ENCODE results near the gene HNRNPF.
"Not testable (repeated sequence)": the region's sequence is repeated elsewhere in the genome, so short reads cannot be mapped to it uniquely, and the experiment has no call there.

Gene HNRNPF, protein sequence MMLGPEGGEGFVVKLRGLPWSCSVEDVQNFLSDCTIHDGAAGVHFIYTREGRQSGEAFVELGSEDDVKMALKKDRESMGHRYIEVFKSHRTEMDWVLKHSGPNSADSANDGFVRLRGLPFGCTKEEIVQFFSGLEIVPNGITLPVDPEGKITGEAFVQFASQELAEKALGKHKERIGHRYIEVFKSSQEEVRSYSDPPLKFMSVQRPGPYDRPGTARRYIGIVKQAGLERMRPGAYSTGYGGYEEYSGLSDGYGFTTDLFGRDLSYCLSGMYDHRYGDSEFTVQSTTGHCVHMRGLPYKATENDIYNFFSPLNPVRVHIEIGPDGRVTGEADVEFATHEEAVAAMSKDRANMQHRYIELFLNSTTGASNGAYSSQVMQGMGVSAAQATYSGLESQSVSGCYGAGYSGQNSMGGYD

DNA sequence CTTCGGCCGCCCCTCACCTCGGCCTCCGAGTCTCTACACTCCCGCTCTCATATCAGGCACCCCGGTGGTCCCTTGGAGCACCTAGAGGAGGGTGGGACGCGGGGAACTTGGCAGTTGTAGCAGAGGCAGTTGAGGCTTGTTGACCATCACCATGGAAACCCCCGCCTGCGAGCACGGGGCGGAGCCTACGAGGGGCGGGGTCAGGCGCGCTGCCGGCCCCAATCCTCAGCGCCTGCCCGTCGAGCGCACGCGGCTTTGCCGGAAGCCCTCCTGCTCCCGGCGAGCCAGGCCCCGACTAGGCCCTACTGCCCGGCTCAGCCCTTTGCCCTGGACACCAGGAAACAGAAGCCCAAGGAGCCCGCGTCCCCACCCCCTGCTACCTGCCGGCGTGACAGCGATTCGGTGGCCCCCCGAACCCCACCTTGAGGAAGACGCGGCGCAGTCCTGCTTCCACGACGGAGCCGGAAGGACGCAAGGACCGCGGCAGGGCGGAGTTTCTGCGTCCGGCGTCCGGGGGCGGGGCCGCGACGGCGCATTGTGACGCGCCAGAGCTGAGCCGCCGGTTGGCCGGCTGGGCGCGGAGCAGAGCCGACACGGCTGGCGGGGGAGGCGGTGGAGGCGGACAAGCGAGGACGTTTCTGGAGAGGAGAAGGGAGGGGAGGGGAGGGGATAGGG lies at the start of gene HNRNPF:
TSS of gene HNRNPF (minus strand) at position 477 of the 675 bp plus-strand sequence. CDS start 21,302 bp downstream, outside the sequence.
- peak; percentile 87 for DNase-seq (ENCODE audit: low read depth)

DNA sequence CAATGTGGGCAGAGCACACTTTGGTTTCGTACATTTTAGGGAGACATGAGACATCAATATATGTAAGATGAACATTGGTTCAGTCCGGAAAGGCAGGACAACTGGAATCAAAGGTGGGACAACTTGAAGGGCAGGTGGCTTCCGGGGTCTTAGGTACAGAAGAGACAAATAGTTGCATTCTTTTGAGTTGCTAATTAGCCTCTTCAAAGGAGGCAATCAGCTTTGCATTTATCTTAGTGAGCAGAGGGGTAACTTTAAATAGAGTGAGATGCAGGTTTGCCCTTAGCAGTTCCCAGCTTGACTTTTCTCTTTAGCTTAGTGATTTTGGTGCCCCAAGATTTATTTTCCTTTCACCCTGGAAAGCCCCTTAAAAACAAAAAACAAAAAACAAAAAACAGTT lies 49.2 kb upstream of the HNRNPF start:
- DNase-seq (ENCODE audit: low read depth) = no peak

DNA sequence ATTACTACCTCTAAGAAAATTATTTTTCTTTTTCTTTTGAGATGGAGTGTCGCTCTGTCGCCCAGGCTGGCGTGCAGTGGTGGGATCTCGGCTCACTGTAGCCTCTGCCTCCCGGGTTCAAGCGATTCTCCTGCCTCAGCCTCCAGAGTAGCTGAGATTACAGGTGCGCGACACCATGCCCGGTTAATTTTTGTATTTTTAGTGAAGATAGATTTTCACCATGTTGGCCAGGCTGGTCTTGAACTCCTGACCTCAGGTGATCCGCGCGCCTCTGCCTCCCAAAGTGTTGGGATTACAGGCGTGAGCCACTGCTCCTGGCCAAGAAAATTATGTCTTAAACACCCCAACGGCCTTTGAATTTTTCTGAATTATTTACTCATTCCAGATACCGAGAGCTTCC lies 47.6 kb upstream of the HNRNPF start:
- DNase-seq (ENCODE audit: low read depth) = not testable (repeated sequence)

DNA sequence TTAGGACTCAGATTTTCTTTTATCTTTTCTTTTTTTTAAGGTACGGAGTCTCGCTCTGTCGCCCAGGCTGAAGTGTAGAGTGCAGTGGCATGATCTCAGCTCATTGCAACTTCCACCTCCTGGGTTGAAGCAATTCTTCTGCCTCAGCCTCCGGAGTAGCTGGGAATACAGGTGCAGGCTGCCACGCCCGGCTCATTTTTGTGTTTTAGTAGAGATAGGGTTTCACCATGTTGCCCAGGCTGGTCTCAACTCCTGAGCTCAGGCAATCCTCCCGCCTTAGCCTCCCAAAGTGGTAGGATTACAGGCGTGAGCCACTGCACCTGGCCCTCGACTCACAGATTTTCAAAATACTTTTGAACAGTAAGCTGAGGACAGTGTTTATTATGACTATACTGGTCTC lies 45.0 kb upstream of the HNRNPF start:
- not testable (repeated sequence) for DNase-seq (ENCODE audit: low read depth)

DNA sequence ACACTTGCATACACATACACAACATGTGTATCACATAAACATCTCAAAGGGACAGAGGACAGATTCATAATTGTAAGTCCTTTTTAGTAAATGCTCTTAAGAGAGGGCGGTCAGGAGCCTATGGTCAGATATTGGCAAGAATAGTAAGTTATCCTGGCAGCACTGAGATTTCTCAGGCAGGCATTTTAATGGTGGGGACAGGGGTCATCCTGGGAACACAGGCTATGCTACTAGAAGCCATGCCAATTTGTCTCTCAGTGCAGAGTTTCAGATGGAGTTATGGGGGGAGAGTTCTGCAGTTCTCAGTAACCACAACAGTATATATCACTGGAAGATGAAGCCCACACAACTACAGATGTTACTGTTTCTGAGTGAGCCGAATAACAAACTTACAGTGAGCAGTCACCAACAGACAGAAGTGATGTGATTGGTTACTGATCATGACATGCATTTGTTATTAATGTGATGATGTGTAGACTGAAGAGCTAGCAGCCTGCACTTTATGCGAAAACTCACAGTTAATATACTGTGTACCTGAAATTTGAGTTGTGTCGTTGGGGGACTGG lies 44.4 kb upstream of the HNRNPF start:
- DNase-seq (ENCODE audit: low read depth) = no peak

DNA sequence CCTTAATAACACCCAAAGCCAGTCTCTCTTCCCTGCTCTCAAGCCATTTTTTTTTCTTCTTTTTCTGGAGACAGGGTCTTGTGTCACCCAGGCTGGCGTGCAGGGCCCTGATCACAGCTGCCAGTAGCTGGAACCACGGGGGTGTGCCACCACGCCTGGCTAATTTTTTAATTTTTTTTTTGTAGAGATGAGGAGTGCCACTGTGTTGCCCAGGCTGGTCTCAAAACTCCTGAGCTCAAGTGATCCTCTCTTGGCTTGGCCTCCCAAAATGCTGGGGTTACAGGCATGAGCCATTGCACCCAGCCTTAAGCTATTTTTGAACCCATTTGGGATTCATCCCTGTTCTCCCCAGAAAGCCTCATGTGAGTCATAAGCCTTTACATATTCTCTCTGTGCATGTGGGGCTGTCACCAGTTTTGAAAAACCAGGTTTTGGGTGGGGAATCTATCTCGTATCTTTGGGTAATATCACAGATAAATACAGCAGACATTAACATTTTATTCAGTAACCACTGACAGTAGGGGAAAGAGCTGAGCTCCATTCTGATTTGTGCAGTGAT lies 43.4 kb upstream of the HNRNPF start:
- DNase-seq (ENCODE audit: low read depth) = no peak

DNA sequence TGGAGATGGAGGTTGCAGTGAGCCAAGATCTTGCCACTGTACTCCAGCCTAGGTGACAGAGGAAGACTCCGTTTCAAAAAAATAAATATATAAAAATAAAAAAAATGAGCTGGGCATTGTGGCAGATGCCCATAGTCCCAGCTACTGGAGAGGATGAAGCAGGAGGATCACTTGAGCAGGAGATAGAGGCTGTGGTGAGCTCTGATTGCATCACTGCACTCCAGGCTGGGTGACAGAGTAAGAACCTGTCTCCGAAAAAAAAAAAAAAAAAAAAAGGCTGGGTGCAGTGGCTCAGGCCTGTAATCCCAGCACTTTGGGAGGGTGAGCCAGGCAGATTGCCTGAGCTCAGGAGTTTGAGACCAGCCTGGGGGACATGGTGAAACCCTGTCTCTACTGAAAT lies 39.8 kb upstream of the HNRNPF start:
- DNase-seq (ENCODE audit: low read depth) = no peak

DNA sequence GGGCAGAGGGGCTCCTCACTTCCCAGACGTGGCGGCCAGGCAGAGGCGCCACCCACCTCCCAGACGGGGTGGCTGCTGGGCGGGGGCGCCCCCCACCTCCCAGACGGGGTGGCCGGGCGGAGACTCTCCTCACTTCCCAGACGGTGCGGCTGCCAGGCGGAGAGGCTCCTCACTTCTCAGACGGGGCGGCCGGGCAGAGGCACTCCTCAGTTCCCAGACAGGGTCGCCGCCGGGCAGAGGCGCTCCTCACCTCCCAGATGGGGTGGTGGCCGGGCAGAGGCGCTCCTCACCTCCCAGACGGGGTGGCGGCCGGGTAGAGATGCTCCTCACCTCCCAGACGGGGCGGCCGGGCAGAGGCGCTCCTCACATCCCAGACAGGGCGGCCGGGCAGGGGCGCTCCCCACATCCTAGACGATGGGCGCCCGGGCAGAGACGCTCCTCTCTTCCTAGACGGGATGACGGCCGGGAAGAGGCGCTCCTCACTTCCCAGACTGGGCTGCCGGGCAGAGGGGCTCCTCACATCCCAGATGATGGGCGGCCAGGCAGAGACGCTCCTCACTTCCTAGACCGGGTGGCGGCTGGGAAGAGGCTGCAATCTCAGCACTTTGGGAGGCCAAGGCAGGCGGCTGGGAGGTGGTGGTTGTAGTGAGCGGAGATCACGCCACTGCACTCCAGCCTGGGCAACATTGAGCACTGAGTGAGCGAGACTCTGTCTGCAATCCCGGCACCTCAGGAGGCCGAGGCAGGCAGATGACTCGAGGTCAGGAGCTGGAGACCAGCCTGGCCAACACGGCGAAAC lies 37.4 kb upstream of the HNRNPF start:
- DNase-seq (ENCODE audit: low read depth) = not testable (repeated sequence)

DNA sequence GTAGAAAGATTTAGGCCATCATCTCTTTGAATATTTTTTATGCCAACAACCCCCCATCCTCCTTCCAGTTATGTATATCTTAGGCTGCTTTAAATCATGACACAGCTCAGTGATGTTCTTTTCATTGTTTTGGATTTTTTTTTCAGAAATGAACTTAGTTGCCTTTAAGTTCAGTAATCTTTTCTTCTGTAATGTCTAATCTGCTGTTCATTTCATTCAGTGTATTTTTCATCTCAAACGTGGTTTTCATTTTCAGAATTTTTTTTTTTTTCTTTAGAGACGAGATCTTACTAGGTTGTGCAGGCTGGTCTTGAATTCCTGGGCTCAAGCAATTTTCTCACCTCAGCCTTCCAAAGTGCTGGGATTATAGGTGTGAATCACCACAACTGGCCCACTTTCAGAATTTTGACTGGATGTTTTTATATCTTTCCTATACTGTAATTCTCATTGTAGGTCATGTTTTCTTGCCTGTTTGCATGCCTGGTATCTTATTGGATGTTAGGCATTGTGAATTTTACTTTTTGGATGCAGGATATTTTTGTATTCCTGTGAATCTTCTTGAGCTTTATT lies 36.0 kb upstream of the HNRNPF start:
- DNase-seq (ENCODE audit: low read depth) = no peak

DNA sequence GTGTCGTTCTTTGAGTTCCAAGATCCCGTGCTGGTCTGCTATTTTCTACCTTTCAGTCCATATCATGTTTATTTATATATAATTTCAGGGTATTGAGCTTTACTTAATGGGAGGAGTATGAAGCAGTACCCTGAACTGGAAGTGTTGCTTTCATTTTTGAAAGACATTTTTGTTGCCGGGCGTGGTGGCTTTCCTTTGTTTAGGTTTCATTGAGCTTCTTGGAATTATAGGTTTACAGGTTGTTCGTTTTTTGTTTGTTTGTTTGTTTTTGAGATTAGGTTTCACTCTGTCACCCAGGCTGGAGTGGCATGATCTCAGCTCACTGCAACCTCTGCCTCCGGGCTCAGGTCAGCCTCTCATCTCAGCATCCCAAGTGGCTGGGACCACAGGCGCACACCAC lies 35.3 kb upstream of the HNRNPF start:
- DNase-seq (ENCODE audit: low read depth) = no peak

DNA sequence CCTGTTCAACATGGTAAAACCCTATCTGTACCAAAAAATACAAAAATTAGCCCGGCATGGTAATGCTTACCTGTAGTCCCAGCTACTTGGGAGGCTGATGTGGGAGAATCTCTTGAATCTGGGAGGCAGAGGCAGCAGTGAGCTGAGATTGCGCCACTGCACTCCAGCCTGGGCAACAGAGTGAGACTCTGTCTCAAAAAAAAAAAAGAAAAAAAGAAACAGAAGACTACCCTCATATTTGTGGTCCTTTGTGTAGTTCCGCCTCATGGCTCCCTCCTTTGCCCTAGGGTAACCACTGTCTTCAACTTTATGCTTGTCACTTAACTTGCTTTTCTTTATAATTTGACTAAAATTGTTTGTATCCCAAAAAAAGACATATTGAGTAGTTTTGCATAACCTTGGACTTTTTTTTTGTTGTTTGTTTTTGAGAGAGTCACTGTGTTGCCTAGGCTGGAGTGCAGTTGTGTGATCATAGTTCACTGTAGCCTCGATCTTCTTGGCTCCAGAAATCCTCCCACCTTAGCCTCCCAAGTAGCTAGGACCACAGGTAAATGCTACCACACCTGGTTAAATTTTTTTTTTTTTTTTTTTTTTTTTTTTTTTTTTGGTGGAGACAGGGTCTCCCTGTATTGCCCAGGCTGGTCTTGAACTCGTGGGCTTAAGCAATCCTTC lies 31.6 kb upstream of the HNRNPF start:
- DNase-seq (ENCODE audit: low read depth) = no peak

DNA sequence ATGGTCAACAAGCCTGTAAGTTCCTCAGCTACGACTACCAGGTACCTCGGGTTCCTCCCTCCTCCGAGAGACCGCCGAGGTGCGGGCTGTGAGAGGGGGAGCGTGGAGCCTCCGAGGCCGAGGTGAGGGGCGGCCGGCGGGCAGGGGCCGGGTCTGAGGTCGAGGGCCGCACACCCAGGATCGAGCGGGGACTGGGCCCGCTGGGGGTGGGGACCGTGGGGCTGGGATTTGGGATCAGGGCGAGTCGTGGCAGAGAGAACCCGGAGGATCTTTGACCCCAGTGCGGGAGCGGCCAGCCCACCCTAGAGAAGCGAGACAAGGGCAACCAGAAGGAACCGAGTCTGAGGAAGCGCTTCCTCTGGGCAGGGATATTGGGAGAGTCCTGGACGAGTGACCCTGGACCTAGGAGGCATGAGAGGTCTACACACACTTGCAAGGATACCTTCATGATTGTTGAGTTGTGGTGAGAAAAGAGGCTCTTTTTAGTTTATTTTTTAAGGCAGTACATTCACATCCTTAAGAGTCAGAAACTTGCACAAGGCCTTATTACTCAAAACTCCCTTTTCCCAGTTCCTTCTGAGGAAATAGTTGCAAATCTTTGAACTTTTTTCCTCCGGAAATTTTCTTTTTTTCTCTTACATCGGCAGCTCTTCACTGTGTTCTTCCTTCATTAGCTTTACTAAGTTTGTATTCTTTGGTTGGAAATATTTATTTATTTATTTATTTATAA lies 28.3 kb upstream of the HNRNPF start:
- no peak for DNase-seq (ENCODE audit: low read depth)

DNA sequence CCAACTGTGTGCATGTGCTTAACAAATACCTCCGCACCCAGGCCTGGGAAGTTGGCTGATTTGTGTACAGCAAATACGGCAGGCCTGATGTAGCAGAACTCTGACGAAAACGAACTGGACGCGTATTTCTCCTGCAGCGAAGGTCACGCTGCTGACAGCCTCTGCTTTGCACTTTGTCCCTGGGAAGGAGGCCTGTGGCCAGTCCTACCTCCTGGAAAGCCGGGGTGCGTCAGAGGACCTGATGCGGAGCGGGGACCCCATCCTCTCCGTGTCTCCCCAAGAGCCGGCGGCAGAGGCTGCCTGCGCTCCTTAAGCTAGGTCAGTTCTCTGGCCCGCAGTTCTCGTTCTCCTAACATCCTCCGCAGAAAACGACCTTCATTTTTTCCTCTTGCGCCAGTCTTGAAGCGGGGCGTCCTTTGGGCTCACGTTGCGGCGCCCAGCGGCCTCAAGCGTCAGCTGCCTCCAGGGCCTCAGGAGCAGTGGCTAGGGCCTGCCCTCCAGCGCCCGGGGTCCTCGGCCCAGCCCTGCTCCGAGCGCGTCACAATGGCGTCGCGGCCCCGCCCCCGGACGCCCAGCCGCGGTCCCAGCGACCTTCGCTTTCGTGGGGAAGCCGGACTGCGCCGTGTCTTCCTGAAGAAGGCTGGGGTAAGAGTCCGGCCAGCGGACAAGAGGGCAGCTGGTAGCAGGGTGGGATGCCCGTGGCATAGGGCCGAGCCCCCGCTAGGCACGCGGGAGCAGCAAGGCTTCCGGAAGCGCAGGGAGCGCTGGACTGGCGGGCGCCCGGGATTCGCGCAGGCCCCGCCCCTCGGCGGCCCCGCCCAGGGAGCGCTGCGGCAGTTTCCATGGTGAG lies 27.5 kb upstream of the HNRNPF start, which contains the start of gene ZNF487:
TSS of gene ZNF487 (plus strand) at position 821 of the 850 bp plus-strand sequence. CDS start 38,703 bp downstream, outside the sequence.
- DNase-seq (ENCODE audit: low read depth) = peak; percentile 73

DNA sequence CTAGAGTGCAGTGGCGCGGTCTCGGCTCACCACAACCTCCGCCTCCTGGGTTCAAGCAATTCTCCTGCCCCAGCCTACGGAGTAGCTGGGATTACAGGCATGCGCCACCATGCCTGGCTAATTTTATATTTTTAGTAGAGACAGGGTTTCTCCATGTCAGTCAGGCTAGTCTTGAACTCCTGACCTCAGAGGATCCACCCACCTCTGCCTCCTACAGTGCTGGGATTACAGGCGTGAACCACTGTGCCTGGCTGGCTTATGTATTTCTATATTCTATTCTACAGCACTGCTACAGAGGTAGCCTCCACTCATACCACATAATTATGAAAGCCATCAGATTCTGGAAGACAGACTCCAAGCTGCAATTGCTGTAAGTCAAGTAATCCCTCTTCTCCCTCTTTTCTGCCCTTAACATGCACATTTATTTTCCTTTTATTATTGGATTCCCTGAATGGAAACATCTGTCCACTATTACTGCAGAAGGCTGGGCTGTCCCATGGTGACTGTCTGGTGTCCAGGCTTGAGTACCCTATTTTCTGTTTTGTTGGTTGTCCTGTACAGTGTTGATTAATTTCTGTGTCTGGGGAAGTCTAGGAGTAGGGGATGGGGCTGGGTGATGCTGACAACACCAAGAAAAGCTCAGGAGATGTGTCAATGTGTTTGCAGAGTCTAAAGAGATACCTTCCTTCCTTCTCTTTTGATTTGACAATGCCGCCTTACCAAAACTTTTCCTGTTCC lies 22.1 kb upstream of the HNRNPF start:
- no peak for DNase-seq (ENCODE audit: low read depth)

DNA sequence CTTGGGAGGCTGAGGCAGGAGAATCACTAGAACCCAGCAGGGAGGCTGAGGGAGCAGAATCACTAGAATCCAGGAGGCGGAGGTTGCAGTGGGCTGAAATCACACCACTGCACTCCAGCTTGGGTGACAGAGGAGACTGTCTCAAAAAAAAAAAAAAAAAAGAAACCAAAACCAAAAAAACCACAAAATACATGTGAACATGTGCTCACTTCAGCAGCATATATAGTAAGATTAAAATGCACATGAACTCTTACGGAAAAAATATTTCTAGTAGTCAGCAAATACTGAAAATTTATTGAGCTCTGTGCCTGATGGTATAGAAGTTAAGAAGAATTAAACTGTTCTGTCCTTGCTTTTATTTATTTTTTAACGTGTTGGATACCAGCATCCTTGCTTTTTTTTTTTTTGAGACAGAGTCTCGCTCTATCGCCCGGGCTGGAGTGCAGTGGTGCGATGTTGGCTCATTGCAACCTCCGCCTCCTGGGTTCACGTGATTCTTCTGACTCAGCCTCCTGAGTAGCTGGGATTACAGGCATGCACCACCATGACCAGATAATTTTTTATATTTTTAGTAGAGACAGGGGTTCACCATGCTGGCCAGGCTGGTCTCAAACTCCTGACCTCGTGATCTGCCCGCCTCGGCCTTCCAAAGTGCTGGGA lies 18.3 kb upstream of the HNRNPF start:
- DNase-seq (ENCODE audit: low read depth) = no peak

DNA sequence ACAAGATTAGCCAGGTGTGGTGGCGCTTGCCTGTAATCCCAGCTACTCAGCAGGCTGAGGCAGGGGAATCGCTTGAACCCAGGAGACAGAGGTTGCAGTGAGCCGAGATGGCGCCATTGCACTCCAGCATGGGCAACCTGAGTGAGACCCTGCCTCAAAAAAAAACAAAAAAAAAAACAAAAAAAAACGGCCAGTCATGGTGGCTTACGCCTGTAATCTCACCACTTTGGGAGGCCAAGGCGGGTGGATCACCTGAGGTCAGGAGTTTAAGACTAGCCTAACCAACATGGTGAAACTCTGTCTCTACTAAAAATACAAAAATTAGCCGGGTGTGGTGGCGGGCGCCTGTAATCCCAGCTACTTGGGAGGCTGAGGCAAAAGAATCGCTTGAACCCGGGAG lies 17.5 kb upstream of the HNRNPF start:
- not testable (repeated sequence) for DNase-seq (ENCODE audit: low read depth)

DNA sequence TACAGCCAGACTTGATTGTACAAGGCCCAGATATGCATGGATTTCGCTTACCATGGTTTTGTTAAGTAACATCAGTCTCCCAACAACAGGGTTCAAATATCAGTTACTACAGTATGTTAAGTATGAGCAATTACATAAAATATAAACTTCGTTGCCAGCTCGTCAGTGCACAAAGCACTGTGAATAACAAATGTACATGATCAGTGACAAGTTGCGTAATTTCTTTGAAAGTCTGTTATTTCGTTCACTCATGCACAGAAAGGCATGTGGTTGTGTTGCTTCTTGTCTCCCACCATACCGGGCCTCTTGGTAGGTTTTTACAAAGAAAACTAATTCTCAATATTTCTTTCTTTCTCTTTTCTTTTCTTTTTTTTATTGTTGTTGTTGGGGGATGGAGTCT lies 15.4 kb upstream of the HNRNPF start:
- no peak for DNase-seq (ENCODE audit: low read depth)

DNA sequence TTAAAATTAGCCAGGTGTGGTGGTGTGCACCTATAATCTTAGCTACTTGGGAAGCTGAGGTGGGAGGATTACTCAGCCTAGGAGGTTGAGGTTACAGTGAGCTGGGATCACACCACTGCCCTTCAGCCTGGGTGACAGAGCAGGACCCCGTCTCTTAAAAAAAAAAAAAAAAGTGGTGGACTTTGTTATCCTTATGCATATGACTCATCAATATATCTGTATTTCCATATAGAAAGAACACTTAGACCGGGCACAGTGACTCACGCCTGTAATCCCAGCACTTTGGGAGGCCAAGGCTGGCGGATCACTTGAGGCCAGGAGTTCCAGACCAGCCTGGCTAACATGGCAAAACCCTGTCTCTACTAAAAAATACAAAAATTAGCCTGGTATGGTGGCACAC lies 13.0 kb upstream of the HNRNPF start:
- not testable (repeated sequence) for DNase-seq (ENCODE audit: low read depth)

All from stimulated activated CD8-positive, alpha-beta memory T cell treated with anti-CD3 and anti-CD28 coated beads, Interleukin-15, amount 100 ng/mL, for 24 hours (primary cell).